Adrenal gland (tissue), 5 donors: ENCODE measurements around the gene PDS5B.

Experiments used
- CTCF ChIP-seq, 6 experiments: fragments of 450-650 bp in 4 of 6; fragments of 200-600 bp in 2 of 6; sonication (generic) in 1 of 6; IDR thresholded peaks; 1 replicate in 5 of 6; 2 replicates in 1 of 6; pipeline versions ENCODE4 v1.5.1 to v1.8.0; 2016 to 2021; ENCODE audit warnings: antibody characterized with exemption in 6 of 6, mild to moderate bottlenecking in 2 of 6, moderate library complexity in 1 of 6
- POLR2A ChIP-seq, 2 donors: fragments of 450-650 bp; IDR thresholded peaks; one replicate each; pipeline ENCODE4 v1.6.1; 2017; ENCODE audit warnings: antibody characterized with exemption in 2 of 2, mild to moderate bottlenecking in 2 of 2, moderate library complexity in 1 of 2
- donor health status: DM: no; HTN: no; CAD: no.

GRCh38 chr13:32545083-32545482, 41.2 kb upstream of the PDS5B start:
- TF ChIP-seq CTCF (IDR thresholded peaks at IDR 0.05) = no peak
- no peak for TF ChIP-seq POLR2A (IDR thresholded peaks at IDR 0.05)
